ENCODE data around the gene MOV10L1.

DNA sequence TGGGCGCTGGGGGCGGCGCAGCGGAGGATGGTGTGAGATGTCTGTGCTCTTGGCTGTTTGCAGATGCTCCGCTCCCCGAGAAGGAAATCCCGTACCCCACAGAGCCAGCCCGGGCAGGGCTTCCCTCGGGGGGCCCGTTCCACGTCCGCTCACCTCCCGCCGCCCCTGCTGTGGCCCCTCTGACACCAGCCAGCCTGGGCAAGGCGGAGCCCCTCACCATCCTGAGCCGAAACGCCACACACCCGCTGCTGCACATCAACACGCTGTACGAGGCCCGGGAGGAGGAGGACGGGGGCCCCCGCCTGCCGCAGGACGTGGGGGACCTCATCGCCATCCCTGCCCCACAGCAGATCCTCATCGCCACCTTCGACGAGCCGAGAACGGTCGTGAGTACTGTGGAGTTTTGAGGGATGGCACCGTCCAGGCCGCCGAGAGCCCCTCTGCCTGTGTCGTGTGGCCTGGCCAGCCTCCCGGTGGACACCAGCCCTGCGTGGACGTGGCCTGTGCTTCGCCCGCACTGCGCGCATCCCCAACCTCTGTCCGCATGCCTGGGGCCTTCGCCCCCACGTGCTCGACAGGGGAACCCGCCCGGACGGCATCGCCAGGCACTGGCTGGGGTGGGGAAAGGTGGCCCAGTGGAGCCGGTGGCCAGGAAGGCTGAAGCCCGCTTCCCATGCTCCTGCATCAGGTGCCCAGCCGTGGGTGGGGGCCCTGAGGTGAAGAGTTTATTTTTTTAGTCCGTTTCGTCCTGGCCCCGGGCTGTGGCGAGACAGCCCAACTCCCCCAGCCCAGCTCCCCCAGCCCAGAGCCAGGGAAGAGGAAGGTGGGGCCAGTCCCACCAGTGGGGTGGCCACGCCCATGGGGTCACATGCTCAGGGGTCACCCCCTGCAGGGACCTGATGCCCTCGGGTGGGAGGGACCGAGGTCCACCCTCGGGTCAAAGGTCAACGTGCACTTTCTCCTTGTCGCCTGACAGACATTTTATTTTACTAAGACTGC is 89.4 kb downstream of the MOV10L1 start:
- TF ChIP-seq, protein P1, sequence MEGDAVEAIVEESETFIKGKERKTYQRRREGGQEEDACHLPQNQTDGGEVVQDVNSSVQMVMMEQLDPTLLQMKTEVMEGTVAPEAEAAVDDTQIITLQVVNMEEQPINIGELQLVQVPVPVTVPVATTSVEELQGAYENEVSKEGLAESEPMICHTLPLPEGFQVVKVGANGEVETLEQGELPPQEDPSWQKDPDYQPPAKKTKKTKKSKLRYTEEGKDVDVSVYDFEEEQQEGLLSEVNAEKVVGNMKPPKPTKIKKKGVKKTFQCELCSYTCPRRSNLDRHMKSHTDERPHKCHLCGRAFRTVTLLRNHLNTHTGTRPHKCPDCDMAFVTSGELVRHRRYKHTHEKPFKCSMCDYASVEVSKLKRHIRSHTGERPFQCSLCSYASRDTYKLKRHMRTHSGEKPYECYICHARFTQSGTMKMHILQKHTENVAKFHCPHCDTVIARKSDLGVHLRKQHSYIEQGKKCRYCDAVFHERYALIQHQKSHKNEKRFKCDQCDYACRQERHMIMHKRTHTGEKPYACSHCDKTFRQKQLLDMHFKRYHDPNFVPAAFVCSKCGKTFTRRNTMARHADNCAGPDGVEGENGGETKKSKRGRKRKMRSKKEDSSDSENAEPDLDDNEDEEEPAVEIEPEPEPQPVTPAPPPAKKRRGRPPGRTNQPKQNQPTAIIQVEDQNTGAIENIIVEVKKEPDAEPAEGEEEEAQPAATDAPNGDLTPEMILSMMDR (conservative IDR thresholded peaks at IDR 0.05 in 1 of 2, IDR thresholded peaks at IDR 0.05 in 1 of 2; ENCODE audit: low read depth in 1 of 2, low read length in 2 of 2) = no peak
- no peak for TF ChIP-seq EZH2 (IDR thresholded peaks at IDR 0.05; ENCODE audit: low read length, missing control alignments)

All from fibroblast of lung (primary cell).